ENCODE results near the gene SIX3.

SIX3 gene

DNA sequence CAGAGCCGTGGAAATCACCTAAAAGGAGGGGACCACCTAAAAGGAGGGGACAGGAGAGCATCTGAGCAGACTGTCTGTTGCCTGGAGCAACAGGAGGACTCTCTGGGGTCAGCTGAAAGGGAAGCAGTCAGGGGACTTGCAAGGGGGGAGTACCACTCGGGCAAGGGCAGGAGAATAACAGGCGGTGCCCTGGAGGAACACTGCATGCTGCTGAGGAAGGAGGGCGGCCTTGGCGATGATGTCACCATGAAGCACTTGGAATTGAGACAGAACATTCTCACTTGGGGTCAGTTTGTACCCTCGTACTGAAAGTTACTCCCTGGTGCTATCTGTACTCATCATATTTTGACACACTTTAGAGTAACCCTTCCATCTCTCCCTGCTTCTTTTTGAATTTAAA, 18.4 kb downstream of the SIX3 start:
- no peak for DNase-seq

DNA sequence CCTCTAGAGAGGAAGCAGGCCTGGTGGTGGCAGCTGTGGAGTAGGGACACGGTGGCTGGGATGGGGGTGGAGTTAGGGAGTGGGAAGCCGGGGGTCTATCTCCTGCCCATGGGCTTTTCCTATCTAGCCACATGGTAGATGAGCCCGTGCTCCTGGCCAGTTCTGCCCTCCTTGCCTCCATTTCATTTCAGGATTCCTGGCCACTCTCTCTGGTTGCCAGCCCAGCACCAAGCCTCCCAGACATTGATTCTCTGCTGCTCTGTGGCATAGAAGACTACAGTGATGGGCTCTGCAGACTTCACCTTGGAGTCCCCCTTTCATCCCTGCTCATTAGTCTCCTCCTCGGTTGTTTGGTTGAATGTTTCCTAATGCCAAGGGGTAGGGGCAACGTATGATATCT, 19.4 kb downstream of the SIX3 start:
- DNase-seq = no peak

DNA sequence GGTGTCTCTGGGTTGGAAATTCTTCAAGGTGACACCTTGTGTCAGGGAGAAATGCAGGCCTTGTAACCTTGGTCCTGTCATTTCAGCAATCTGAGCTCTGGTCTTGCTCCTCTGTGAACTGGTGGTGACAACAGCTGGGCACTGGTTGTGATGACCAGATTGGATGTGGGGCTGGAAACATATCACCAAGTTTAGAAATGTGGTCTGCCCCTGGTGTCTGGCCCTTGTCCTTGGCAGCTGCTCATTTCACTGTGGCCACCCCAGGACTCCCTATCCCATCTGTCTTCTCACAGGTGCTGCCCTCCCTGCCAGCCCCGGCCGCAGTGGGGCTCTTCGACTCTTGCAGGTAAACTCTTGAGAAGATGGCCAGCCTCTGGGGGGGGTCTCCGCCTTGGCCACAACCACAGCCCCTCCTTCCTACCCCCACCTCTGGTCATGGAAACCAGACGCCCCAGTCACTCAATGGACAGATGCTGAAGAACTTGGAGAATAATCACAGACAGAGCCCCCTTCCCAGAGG, 20.7 kb downstream of the SIX3 start:
- no peak for DNase-seq

DNA sequence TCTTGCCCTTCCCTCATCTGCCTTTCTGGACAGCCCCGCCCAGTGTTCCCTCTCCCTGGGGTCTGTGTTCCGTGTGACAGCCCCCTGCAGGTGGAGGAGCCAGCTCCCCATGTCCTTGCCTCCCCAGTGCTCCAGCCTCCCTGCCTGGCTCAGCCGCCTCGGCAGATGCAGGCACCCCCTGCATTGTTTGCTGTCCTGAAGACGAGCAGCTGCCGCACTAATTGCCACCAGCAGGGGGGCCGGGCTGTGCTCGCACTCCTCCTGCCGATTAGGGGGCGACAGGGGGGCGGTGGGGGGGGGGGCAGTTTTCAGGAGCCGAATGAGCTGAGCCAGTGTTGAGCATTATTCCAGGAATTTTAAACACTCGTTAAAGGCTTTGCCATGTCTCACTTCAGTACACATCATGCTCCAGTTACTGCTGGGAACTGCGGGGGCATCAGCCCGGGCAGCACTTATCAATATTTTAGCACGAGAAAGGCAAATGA, 23.3 kb downstream of the SIX3 start:
- no peak for DNase-seq

DNA sequence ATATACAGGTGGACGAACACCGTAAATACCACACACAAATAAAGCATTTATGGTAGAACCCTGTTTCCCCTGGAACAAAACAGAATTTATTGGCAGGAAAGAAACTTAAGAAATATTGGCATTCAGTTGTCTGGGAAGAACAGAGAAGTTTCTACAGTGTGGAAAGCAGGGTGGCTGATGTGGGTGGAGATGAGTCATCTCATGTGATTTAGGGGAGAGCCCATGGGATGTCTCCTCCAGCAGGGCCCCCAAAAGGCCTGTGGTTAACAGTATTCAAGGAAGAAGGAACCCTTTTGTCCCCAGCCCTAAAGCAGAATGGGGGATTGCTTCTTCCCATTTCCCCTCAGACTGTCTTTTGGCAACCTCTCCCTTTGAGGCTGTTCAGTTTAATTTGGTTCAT, 24.2 kb downstream of the SIX3 start:
- no peak for DNase-seq

DNA sequence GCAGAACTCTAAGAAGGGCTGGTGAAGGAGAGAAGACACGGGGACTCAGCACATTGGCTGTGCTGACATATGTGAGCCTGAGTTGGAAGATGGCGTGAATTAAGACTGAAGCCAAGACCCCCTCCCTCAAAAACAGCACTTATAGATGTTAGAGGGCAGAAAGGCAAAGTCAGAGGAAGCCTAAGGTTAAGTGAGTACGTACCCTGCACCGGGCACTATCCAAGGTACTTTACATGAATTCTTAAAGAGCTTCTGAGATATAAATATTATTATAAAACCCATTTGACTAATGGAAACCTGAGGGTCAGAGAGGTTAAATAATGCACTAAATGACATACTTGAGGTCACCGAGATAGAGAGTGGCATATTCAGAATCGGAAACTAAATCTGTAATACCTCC, 25.6 kb downstream of the SIX3 start:
- no peak for DNase-seq

DNA sequence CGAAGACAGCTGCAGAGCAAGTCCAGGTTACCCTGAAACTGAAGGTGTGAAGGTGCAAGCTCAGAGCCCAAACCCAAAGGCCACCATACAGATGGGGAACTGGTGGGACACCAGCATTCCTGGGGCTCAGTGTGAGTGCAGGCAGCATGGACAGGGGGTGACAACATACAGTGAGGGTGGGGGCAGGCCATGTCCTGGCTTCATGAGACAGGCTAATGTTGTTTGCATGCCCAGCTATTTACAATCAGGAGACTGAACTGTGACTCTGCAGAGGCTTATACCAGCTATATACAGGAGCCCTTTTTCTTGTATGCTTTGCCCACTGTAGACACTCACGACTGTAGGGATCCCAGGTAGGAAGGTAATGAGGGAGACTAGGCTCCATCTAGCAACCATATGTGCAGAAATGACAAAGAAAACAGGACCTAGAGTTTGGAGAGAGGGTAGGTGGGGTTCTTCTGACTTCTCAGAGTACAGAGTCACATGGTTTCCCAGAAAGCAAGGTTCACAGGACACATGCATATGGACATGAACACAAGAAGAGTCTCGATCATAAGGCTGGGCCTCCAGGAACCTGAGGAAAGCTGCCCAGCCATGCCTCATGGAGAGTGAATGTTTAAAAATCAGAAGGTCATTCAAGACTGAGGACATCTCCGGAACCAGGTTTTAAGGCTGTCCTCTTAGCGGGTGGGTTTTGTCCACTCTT, 26.4 kb downstream of the SIX3 start:
- no peak for DNase-seq

DNA sequence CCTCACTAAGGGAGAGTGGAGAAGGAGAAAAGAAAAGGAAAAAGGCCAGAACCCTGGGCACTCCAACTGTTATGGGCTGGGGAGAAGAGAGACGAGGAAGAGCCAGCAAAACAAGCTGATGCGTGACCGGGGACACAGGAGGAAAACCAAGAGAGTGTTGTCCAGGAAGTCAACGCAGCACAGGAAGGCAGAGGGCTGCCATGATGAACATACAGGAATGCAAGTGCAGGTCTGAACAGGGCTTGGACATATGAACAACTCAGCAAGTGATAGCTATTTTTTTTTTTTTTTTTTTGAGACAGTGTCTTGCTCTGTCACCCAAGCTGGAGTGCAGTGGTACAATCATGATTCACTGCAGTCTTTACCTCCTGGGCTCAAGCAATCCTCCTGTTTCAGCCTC, 28.4 kb downstream of the SIX3 start:
- no peak for DNase-seq

DNA sequence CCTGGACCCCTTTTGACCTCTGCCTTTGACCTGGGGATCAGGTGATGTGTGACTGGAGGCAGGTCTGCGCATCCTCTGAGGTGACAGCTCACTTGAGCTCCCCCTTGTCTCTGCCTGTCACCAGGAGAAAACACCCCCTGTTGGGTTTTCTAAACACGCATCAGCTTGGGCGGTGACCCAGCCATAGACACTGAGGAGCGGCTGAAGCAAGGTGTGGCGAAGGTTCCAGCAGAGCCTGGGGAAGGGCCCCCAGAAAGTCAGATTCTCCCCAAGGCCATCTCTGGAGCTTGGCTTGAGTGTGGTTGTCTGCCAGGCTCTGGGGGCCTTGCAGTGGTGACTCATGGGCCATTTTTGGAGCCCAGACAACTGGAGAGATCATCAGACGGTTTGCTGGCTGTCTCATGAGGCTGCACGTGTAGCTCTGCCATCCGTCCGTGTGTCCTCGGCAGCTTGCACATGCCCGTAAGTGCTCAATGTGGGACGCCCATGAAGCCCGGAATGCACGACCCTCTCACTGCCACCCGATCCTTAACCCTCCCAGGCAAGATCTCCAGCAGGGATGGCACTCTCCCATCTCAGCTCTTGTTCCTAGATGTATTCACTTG, 29.4 kb downstream of the SIX3 start:
- DNase-seq = no peak

DNA sequence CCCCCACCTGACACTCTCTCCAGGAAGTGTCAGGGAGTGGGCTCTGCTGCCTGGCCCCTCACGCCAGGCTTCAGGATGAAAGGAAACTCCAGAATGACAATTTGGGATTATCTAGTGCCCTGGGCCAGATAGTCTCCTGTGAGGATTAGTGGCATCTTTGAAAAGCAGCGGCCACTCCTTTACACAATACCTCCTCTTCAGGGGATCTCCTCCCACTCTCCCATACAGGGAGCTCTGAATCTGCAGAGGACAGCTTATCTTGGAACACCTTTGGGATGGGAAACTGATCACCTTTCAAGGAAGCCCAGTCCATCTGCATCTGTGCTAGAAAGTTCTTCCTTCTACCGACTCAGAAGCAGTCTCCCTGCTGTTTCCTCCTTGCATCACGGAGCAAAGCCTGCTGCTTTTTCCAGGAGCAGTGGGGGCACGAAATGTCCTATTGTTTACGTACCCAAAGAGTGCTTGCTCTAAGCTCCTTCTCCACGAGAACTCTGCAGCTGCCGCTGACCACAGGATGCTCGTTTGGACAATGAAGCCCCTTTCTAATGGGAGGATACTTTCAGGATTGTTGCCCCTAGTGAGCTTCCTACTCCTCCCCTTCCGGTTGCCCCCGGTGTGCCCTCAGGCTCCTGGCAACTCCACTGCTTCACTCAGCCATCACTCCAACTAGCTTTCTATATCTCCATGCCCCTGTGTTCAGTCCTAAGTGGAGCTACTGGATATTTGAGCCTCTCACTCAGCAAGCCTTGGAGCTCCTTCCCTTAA, 31.5 kb downstream of the SIX3 start:
- DNase-seq = no peak

DNA sequence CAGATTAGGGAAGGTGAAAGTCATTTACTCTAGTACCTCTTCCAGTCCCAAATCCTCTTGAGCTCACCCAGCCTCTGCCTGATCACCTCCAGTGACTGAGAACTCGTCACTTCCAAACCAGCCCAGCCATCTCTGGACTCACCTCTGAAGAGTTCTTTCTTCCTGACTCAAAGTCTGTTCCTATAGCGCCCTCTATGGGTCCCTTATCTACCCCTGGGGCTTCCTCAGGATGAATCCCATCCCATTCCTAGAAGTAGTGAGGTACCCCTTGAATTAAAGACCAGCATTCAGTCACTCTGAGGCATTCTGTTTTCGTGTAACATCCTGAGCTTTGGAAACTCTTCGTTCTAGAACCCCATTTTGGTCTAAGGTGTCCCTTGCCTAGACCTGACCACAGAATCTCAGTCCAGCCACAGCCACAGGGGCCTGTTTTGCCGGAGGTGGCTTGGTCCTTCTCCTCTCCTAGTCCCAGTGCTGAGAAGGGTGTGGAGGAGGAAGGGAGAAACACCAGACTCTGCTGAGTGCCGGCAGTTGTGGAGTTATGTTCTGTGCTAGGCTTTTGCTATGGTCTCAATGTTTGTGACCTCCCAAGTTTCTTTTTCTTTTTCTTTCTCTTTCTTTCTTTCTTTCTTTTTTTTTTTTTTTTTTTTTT, 32.7 kb downstream of the SIX3 start:
- DNase-seq = peak; percentile 80

DNA sequence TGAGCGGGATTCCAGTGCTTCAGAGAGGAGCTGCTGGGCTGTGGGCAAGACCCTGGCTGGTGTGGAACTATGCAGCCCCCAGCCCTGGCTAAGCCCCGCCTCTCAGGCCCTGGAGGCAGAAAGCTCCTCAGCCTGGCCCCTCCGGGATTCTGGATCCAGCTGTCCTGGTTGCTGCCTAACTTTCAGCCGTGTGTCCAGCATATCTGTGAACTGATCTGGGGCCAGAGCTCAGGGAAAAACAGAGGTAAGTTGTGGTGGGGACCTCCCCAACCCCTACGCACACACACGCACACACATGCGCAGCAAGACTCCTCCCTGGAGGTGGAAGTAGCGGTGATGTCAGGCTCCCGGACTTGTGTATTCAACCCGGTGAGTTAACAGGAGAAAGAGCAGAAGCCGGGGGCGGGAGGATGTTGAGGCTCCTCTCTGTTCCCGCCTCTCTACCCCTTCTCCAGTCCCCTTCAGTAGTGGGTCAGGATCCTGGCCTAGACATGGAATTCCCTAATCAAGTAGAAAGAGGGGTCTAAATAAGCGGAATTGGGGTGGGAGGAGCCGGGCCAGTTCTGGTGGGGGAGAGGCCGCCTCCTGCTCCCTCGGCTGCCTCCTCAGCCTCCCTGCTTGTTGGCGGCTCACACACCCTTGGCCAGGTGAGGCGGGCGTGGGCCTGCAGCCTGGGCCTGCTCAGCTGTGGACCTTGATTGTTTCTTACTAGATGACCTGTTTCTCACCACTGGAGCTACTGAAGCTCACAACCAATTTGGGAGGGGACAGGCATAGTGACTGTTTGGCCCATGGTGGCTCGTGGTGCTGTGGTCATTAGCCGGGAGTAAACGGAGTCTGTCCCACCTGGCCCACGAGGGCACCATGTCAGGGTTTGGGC, 34.3 kb downstream of the SIX3 start:
- no peak for DNase-seq

DNA sequence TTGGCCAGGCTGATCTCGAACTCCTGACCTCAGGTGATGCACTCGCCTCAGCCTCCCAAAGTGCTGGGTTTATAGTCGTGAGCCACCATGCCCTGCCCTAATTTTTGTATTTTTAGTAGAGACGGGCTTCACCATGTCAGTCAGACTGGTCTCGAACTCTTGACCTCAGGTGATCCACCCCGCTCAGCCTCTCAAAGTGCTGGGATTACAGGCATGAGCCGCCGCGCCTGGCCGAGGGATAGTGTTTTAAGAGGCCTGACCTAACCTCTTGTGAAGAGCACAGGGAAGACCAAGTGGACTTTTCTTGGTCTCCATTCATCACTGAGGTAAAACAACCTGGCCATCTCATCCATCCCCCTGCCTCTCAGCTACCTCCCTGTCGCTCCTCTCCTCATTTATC, 38.1 kb downstream of the SIX3 start:
- DNase-seq = no peak

DNA sequence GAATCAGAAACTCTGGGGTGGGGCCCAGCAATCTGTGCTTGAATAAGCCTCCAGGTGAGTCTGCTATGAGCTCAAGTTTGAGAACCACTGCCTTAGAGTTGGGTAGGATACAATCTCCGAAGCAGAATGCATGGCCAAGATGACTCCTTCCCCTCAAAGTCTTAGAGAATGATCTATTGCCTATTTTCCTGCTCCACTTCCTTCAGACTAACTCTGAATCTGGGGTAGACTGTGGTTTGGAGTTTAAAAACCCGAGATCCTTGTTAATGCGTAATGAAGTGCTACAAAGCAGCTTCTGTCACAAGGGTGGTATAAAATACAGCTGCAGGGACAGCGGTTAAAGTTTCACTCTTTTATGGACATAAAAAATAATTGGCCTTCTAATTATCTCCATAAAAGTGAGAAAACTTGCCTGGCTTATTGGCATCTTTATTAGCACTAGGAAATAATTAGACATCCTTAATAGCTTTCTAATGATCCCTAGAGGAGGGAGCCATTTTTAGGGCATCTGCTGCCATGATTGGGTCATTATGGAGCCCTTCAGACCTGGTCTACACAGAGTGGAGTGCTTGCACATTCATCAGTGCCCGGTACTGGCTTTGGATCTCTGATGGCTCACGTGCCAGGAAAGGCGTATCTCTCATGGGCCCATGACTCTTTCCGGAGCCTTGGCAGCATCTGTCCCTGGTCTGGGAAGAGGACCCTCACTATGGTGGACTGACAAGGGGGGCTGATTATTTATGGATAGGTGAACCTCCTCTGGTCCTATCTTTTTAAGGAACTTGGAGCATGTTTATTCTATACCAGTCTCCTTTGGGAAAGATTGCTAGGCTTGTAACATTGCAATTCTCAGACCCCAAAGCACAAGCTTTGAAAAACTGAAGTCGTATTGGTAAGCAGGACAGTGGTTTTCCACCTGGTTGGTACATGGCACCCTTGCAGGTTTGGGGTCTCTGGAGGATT, 39.5 kb downstream of the SIX3 start:
- DNase-seq = no peak

DNA sequence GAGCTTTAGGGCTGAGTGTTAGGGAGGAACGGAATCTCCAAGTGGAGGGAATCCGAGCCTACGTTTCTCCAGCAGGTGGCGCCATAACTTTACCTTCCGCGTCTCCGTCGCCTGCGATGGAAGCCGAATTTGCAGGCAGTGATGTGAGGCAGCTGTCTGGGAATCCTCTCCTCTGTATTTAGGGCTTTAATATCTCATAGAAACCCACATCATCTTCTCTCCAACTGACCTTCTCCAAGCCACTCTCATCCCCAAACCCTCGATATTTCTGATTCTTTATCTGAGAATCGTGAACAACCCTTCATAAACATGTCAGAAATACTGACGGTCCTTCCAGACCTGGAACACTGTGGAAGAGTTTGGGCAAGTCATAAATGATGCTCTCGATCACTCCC, 40.2 kb downstream of the SIX3 start:
- peak; percentile 69 for DNase-seq

DNA sequence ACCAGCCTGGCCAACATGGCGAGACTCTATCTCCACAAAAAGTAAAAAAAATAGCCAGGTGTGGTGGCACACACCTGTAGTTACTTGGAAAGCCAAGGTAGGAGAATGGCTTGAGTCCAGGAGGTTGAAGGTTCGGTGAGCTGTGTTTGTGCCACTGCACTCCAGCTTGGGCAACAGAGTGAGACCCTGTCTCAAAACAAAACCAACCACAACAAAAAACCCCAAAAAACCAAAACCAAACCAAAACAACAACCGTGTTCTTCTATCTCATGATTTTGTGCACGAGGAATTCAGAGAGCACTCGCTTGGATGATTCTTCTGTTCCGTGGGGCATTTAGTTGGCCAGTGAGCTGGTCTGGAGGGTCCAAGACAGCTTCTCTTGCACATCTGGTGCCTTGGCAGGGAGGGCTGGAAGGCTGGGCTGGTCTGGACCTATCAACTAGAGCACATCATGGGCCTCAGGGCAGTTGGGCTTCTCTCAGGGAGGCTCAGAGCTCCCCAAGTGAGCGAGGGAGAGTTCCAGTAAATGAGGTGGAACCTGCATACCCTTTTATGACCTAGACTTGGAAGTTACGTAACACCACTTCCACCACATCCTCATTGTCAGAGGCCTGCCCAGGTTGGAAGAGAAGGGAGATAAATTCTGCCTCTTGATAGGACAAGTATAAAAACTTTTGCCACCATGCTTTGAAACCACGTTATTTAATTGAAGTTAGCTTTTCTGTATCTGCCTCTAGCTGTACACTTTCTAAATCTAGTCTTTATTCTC, 42.5 kb downstream of the SIX3 start:
- no peak for DNase-seq

DNA sequence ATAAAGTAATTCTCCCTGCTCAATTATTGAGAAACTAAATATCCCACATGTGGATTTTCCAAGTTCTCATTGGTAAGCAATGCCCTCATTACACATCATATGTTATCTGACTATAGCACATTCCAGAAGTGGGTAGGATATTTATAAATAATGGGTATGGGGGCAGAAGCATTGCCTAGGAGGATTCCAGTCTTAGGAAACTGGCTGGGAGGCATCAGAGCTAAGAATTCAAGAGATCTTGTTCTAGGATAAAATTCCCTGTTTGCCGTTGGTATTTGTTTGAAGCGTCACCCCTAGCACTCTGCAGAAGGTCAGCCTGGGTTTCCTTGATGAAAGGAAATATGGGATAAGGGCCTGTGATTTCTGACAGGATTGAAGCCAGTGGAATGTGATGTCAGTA, 47.7 kb downstream of the SIX3 start:
- no peak for DNase-seq

DNA sequence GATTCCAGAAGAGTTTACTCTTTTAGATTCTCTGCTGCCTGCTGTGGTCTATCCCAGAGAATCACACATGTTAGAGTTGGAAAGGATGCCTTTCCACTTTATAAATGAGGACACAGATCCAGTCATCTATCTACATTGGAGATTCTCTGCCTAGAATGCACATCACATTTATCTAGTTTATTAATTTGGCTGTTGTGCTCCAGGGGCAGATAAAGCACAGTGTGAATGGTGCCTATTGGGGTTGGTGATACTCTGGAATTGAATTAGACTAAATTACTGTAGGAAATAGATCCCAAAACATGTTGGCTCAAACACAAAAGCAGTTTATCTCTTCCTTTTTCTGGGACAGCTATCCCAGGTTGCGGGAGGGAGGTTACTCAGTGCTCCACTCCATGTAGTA, 52.9 kb downstream of the SIX3 start:
- DNase-seq = no peak
